Heart left ventricle (tissue), 16 donors: ENCODE data around the gene CRYBG1. TPM values are rescaled to one million over a fixed set of nuclear protein-coding genes. Genes with fewer than 3 reads are reported as not detected.

Experiments
- ATAC-seq, 4 donors: fragments of 200-7000 bp; cut with Tn5 transposase; one replicate each; pipeline ENCODE4 v1.9.1; 2020 to 2022; ENCODE audit warnings: moderate library complexity in 4 of 4, mild to moderate bottlenecking in 3 of 4, moderate number of reproducible peaks in 1 of 4
- DNase-seq, 5 donors: peaks; one replicate each; pipeline ENCODE4 v3.0.0-alpha.2; 2020
- H3K27ac ChIP-seq, 12 donors: fragments of 200-600 bp; sonication (generic) in 4 of 12; one replicate each; pipeline versions ENCODE4 v1.5.0 to v1.8.0; 2016 to 2022; ENCODE audit warnings: mild to moderate bottlenecking in 2 of 12
- H3K27me3 ChIP-seq, 9 donors: fragments of 200-600 bp; sonication (generic) in 2 of 9; one replicate each; pipeline versions ENCODE4 v1.5.1 to v1.8.0; 2016 to 2022; ENCODE audit warnings: mild to moderate bottlenecking in 3 of 9
- H3K36me3 ChIP-seq, 9 donors: fragments of 200-600 bp; sonication (generic) in 2 of 9; one replicate each; pipeline versions ENCODE4 v1.5.0 to v1.8.0; 2018 to 2022; ENCODE audit warnings: mild to moderate bottlenecking in 2 of 9
- H3K4me1 ChIP-seq, 12 donors: fragments of 200-600 bp; sonication (generic) in 4 of 12; one replicate each; pipeline versions ENCODE4 v1.5.0 to v1.8.0; 2016 to 2022; ENCODE audit warnings: mild to moderate bottlenecking in 3 of 12
- H3K4me3 ChIP-seq, 12 donors: fragments of 200-600 bp; sonication (generic) in 4 of 12; one replicate each; pipeline versions ENCODE4 v1.5.0 to v1.8.0; 2017 to 2022; ENCODE audit warnings: mild to moderate bottlenecking in 9 of 12, moderate library complexity in 4 of 12
- H3K9me3 ChIP-seq, 12 donors: fragments of 200-600 bp; sonication (generic) in 4 of 12; one replicate each; pipeline versions ENCODE4 v1.5.0 to v1.8.0; 2016 to 2022; ENCODE audit warnings: mild to moderate bottlenecking in 1 of 12
- POLR2A ChIP-seq, 2 donors: fragments of 450-650 bp; IDR thresholded peaks; one replicate each; pipeline ENCODE4 v1.6.1; 2017; ENCODE audit warnings: antibody characterized with exemption in 2 of 2, mild to moderate bottlenecking in 2 of 2, moderate library complexity in 2 of 2
- WGBS, 4 donors: extraction: QIAGEN DNeasy Blood & Tissue Kit in 2 of 4; methylation state at CpG; one replicate each; pipeline versions ENCODE4 v1.1.5 to v1.1.7; 2013 to 2018; 5-methylcytosine and 5-hydroxymethylcytosine counted together
- intact Hi-C, 10 donors: fragments of 100-400 bp; cut with DNase I; formaldehyde crosslinking; loops; one replicate each; pipeline versions ENCODE4 v1.11.1 to v1.14.2; 2022
- polyA plus RNA-seq, 2 donors: library from polyadenylated mRNA; stranded (reverse); fragments of 200-250 nt; gene quantifications; one replicate each; pipeline ENCODE4 v1.2.3, GENCODE V29; 2013
- total RNA-seq, 9 donors: library from RNA; depleted of rRNA in 2 of 9; stranded (reverse); fragments of >200 nt in 2 of 9; fragmentation: NEBNext Ultra II Directional in 3 of 9; extraction: Animal tissue kit (Norgen Biotek cat#: 25700) in 3 of 9; gene quantifications; one replicate each; pipeline versions ENCODE4 v1.1.0 to v1.2.4, GENCODE V29; 2016 to 2023
- TF ChIP-seq, protein P1 (sequence below), 12 donors: fragments of 200-600 bp; sonication (generic) in 4 of 12; IDR thresholded peaks; one replicate each; pipeline versions ENCODE4 v1.5.0 to v1.8.0; 2018 to 2022; ENCODE audit warnings: antibody characterized with exemption in 12 of 12, mild to moderate bottlenecking in 5 of 12
- donor health status: ischemic (EF 13 %, LVEDD 7.1; RV severe dilation, severe dysfunction).
- donor health status: healthy with polysubstance abuse.
- donor health status: DM: no; HTN: yes; CAD: no.
- donor health status: DM: no; HTN: no; CAD: no.
- donor health status: ischemic (EF 25% LVEDD 6.9; RV normal size, moderate dysfunction).
- donor health status: ischemic (EF 25% LVEDD 5.7; RV mildly dilated, moderate dysfunction).
- donor health status: healthy.
- donor health status: DM: yes; HTN: yes; CAD: no.
- donor health status: ischemic (EF 35%, LVEDD 5.7; RV mildly dilated, moderate dysfunction).
- donor health status: nonischemic (EF 11% LVEDD 7.7; RV severe dilation, severe dysfunction).
- donor health status: DM: yes; HTN: yes; CAD: no.
- donor health status: PGD.
- donor health status: ischemic (EF 29% LVEDD 5.4; RV normal size, mild dysfunction).
- donor health status: nonischemic (EF 23%, LVEDD 6.1; RV moderate dilation, normal function).

Gene CRYBG1
- total and polyA plus RNA-seq, 11 donors, result 0.42 to 17.7 (median 1.5) TPM

- H3K36me3 ChIP-seq, result no peaks in the 10 kb centered on the region
- ATAC-seq (no peak), DNase-seq (no peak)
- no peaks in the 10 kb centered on the region for H3K4me1 ChIP-seq
- H3K4me3 ChIP-seq, result no peak overlapping the region
- peaks cover 0 to 13% (median 0%) of the 10 kb centered on the region in 9 donors for H3K27me3 ChIP-seq
- intact Hi-C loops, result no loop called here
- TF ChIP-seq, protein P1, sequence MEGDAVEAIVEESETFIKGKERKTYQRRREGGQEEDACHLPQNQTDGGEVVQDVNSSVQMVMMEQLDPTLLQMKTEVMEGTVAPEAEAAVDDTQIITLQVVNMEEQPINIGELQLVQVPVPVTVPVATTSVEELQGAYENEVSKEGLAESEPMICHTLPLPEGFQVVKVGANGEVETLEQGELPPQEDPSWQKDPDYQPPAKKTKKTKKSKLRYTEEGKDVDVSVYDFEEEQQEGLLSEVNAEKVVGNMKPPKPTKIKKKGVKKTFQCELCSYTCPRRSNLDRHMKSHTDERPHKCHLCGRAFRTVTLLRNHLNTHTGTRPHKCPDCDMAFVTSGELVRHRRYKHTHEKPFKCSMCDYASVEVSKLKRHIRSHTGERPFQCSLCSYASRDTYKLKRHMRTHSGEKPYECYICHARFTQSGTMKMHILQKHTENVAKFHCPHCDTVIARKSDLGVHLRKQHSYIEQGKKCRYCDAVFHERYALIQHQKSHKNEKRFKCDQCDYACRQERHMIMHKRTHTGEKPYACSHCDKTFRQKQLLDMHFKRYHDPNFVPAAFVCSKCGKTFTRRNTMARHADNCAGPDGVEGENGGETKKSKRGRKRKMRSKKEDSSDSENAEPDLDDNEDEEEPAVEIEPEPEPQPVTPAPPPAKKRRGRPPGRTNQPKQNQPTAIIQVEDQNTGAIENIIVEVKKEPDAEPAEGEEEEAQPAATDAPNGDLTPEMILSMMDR (IDR thresholded peaks at IDR 0.05), result no peak
- TF ChIP-seq POLR2A (IDR thresholded peaks at IDR 0.05), result no peak
- H3K9me3 ChIP-seq, result no peaks in the 10 kb centered on the region
- no peak overlapping the region for H3K27ac ChIP-seq
Observed at GRCh38 chr6:106470811-106471210, 110.3 kb downstream of the CRYBG1 start.

- Histone ChIP-seq H3K9me3 (no peaks in the 10 kb centered on the region), H3K4me3 (no peak overlapping the region), H3K4me1 (peaks cover 0 to 12% (median 0%) of the 10 kb centered on the region in 12 donors), H3K27me3 (peaks cover 0 to 13% (median 0%) of the 10 kb centered on the region in 9 donors), H3K36me3 (no peaks in the 10 kb centered on the region), H3K27ac (no peak overlapping the region)
- intact Hi-C loops, result no loop called here
- WGBS, 4 donors, result 97 to 99% (median 98%) methylated on average over 1 of the region's 1 CpG
- TF ChIP-seq, protein P1 (IDR thresholded peaks at IDR 0.05), result no peak
- TF ChIP-seq POLR2A (IDR thresholded peaks at IDR 0.05), result no peak
- DNase-seq (no peak), ATAC-seq (no peak)
Observed at GRCh38 chr6:106473812-106474211, 113.3 kb downstream of the CRYBG1 start.

- Histone ChIP-seq H3K27ac (no peak overlapping the region), H3K4me1 (peaks cover 0 to 12% (median 0%) of the 10 kb centered on the region in 12 donors), H3K36me3 (no peaks in the 10 kb centered on the region), H3K27me3 (peaks cover 0 to 13% (median 0%) of the 10 kb centered on the region in 9 donors), H3K9me3 (no peaks in the 10 kb centered on the region), H3K4me3 (no peak overlapping the region)
- DNase-seq (no peak), ATAC-seq (no peak)
- intact Hi-C loops, result no loop called here
- 86 to 95% (median 93%) methylated on average over 5 of the region's 5 CpGs for WGBS, 4 donors
- no peak for TF ChIP-seq POLR2A (IDR thresholded peaks at IDR 0.05)
- TF ChIP-seq, protein P1 (IDR thresholded peaks at IDR 0.05), result no peak
Observed at GRCh38 chr6:106474466-106474865, 113.9 kb downstream of the CRYBG1 start.

DNA sequence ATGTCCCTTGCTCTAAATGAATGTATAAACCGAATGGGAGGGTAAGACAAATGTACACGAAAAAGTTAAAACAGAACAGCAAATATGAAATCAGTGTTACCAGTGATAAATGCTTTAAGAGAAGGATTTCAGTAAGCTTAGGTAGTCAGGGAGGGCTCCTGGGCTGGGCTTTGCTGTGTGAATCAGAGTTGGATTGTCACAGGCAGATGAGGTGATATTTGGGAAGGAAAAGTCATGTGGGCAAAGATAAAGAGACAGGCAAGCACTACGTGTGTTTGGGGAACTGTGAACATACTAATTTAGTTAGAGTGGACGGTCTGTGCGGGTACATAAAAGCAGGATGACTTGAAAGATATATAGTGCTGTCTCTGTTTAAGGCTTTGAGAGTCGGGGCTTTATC, 114.8 kb downstream of the CRYBG1 start:
- no peak for ATAC-seq
- 73 to 77% (median 75%) methylated on average over 6 of the region's 6 CpGs for WGBS, 4 donors
- no peaks in the 10 kb centered on the region for H3K36me3 ChIP-seq
- H3K4me1 ChIP-seq, result peaks cover 0 to 12% (median 0%) of the 10 kb centered on the region in 12 donors
- no peak overlapping the region for H3K27ac ChIP-seq
- intact Hi-C loops, result no loop called here
- TF ChIP-seq, protein P1 (IDR thresholded peaks at IDR 0.05), result no peak
- no peak for TF ChIP-seq POLR2A (IDR thresholded peaks at IDR 0.05)
- peaks cover 0 to 13% (median 0%) of the 10 kb centered on the region in 9 donors for H3K27me3 ChIP-seq
- no peak for DNase-seq
- no peaks in the 10 kb centered on the region for H3K9me3 ChIP-seq
- no peak overlapping the region for H3K4me3 ChIP-seq
